Activated CD4-positive, alpha-beta T cell treated with anti-CD3 and anti-CD28 coated beads, Interleukin-2, amount 50 U/mL, for 4 hours (primary cell): ENCODE measurements around the gene PAM16.

Source experiments
- DNase-seq, 2 experiments: peaks; one replicate each; pipeline ENCODE4 v3.0.0-alpha.2; 2020

Gene PAM16

DNA sequence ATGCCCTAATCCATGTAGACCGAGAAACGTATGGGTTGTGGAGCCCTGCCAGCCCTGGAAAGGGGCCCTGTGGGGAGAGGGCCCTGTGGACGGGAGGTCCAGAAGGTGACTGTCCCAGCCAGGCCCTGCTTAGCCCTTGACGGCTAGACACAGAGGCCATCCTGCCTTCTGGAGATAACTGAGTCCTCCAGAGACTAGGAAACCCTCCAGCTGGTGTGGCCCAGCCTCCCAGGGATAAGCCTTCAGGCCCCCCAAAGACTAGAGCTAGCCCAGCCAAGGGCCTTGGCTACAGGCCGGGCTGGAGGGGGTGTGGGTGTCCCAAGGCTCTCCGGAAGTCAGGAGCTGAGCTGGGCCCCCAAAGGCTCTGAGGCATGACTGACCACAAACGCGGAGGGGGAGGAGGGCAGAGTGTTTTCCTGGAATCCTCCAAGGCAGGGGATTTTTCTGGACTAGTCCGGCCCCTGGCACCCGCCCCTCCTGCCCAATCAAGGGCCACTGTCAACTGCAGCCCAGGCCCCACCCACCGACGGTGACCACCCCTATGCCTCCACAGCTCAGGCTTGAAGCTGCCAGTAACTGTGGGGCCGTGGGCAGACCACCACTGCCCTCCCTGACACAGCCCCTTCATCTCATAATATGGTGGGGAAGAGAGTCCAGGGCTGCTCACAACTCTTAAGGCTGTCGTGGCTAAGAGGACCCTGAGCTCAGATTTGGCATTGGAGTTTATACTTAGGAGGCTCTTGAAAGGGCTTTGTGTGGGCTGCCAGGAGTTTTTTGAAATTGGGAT lies 19.6 kb upstream of the PAM16 start:
- no peak for DNase-seq

DNA sequence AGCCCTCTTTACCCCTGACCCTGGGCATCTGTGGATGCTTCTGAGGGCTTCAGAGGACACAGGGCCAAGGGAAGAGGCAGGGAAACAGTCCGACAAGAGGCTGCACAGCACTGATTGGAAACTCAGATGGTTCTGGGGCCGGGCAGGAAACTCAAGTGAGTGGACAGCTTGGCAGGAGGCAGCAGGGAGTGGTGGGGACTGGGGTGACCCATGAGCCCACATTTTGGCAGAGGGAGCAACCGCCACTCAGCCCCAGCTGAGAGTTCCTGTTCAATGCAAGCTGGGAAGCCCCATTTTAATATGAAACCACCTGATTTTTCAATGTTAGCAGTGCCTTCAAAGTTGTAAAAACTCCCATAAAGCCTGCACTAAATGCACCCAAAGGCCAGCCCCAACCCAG lies 19.0 kb upstream of the PAM16 start:
- no peak for DNase-seq

DNA sequence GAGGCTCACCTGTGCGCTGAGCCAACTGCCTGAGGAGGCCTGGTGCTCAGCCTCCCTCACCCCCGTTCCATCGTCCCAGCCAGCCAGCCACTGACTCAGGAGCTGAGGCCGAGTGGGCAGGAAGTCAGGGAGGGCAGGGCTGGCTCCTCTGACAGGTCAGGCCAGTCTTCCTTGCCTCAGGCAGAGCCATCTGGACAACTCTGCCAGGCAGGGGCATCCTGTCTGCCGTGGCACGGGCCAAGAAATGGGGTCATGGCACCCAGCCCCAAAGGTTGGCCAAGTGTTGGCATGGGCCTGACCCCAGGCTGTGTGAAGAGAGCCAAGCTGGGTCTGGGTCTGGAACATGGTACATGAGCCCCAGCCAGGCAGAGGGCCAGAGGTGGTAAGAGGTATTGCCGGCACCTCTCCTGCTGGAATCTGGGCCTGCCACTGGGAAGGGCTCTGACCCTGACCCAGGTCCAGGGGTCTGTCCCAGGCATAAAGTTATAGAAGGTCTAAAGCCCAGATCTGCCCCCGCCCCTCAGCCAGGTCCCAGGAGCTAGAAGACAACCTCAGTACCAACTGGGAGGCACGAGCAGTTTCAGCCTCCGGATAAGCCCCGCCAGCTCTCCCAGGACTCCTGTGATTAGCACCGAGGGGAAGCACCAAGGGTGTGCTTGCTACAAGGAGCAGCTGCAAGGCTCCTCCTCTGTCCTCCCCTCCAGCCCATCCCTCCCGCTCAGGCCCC lies 18.0 kb upstream of the PAM16 start:
- DNase-seq = no peak

DNA sequence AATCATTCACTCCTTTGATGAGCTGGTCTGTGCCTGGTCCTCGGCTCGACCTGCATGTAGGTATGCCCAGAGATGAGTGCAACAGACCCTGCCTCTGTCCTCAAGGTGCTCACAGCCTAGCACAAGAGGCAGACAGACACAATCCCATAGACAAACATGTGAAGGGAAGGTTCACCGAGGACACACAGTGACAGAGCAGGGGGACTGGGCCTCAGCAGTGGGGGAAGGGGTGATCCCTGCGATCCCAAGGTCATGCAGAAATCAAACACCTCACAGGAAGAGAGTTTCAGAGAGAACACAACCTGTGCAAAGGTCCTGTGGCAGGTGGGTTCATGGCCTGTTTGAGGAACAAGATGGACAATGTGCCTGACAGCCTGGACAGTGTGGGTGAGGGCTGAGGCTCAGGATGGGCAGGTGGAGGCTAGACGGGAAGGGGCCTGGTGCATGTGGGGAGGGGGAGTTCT lies 16.3 kb upstream of the PAM16 start:
- no peak for DNase-seq

DNA sequence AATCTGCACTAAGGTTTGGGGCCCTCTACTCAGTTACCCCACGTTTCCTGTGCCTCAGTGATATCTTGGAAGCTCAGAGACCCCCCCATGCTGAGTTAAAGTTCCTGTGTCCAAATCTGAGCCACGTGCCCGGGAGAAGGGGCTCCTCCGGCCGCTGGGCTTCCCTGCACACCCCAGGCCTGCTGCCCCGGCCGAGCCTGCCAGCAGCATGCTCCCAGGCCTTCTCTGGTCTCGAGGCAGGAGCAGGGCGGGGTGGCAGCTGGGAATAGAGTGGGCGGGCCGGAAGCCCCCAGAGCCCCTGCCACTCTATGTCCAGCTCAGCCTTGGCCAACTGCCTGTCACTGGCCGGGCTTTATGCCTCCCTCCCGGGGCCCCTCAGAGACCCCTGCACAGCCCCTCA lies 14.9 kb upstream of the PAM16 start:
- no peak for DNase-seq

DNA sequence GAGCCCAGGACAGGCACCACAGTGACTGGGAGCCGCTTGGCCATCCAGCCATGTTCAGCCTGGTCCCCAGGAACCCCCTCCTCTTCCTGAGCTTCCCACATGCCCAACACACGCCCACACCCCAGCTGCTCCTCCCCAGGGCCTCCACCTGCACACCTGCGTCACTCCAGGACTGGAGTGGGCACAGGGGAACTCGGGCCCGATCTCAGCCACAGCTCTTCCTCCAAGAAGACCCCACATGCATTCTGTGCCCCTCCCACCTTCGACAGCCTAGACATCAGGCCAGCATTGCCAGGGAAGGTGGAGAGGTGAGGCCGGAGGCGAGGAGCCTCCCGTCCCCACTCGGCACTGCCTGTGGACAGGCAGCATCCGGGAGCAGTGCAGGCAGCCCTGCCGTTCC lies 14.5 kb upstream of the PAM16 start:
- DNase-seq = no peak

DNA sequence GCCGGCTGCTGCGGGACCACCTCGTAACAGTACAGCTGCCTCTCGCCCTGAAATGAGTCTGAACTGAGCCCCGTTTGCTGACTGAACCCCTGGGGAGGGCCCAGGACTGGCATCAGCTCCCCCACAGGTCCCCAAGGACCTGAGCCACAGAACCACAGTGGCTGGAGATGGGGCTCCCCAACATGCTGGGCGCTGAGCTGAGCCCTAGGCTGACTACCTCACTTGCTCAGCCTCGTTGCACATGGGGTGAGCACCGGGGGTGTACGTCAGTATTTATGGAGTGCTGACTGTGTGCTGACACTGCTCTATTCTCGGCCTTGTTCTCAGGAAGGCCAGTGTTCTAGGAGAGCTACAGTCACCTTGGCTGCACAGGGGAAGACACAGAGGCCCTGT lies 13.9 kb upstream of the PAM16 start:
- no peak for DNase-seq

DNA sequence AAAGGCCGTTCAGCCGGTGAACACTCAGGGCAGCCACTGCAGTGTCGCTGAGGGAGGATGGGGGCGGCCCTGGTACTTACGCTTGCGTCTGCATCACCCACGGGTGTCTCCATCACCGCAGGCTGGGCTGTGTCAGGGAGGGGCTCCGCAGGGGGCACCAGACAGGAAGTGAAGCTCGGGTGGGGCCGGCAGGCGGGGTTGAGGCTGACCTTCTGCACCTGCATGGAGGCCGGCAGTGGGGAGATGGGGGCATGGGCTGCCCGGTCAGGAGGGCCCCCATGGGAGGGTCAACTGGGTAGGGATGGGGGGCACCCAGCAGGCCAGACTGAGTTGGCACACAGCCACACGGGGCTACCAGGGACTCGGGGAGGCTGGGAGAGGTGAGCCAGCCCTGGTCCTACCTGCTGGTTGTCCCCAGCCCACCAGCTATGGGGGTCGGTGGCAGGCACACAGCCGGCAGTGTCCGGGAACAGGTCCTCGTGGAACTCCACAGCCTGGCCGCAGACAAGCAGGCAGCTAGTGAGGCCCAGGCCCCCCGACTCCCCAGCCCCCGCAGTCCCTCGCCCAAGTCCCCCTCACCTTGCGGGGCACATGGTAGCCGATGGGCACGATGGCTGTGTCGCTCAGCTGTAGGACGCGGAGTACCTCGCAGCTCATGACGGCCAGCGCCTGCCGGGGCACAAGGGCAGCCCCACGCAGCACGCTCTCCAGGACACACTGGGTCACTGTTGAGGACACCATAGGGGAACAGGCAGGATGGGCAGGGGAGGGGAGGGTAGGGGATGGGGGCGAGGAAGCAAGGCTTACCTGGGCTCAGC lies 13.3 kb upstream of the PAM16 start:
- no peak for DNase-seq

DNA sequence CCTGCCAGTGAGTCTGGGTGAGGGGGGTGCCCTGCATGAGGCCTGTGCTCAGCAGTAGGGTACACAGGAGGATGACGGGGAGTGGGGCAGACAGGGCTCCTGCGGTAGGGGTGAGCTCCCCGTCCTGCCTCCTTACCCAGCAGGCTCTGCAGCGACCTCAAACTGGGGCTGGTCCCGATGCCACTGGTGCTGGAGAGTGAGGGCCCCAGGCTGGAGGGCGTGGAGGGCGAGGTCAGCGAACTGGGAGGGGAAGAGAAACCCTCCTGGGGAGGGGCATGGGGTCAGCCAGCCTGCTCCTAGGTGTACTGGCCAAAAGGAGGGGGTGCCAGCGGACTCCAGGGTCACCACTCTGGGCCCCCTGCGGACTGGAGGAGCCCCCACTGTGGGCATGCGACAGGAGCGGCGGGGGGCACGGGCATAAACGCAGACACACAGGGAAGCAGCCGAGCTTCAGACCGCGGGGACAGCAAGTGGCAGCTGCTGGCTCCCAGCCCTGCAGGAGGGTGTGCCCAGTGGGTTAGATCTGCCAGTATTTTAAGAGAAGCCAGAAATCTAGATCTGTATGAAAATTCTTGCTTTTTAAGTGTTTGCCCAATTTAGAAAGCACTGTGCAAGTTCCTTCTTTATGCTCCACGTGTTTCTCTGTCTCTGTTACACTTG lies 11.5 kb upstream of the PAM16 start:
- no peak for DNase-seq

DNA sequence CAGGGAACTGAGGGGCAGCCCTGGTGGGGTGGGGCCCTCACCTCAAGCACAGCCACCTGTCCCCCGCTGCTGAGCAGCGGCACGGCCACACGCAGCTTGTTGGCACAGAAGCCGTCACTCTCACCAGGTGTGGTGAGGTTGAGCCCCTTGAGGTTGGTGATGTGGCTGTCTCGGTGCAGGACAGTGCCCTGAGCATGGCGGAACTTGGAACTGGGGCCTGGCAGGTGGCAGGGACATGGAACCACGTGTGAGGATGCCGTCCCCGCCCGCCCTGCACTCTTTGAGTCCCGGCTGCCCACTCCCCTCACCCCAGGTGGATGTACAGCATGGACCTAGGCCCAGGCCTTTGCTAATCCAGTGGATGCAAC lies 10.8 kb upstream of the PAM16 start:
- DNase-seq = no peak

DNA sequence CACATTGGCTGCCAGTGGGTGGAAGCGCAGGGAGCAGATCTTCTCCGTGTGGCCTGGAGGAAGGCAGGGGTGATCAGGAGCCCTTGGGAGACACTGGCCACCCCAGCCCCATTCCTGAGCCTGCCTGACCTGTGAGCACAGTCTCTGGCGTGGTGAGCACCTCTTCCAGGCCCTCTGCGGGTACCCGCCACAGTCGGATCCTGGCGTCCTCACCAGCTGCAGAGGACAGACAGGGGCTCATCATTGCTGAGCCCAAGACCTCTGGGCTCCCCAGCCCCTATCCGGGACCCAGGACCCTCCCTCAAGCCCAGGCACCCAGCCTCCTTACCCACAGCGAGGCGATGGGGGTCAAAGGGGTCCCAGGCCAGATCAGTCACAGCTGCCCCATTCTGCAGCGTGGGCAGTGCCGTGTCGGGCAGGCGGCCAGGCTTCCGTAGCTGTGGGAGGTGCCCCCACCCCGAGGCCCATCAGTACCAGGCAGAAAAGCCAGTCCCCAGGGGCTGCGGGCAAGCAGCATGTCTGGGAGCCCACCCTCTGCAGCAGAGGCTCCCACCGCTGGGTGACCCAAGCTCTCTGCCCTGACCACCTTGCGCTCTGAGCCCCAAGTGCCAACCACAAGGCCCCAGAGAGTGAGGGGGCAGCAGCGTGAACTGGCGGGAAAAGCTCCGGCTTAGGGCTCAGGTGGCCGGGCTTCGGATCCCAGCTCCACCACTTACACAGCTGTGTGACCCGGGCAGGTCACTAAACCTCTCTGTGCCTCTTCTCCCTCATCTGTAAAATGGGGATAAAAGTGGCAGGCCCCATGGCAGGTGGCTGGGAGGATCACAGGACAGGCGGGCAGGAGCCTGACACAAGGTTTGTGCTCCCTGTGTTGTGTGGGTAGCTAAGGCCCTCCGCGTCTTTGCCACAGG lies 10.2 kb upstream of the PAM16 start:
- no peak for DNase-seq

DNA sequence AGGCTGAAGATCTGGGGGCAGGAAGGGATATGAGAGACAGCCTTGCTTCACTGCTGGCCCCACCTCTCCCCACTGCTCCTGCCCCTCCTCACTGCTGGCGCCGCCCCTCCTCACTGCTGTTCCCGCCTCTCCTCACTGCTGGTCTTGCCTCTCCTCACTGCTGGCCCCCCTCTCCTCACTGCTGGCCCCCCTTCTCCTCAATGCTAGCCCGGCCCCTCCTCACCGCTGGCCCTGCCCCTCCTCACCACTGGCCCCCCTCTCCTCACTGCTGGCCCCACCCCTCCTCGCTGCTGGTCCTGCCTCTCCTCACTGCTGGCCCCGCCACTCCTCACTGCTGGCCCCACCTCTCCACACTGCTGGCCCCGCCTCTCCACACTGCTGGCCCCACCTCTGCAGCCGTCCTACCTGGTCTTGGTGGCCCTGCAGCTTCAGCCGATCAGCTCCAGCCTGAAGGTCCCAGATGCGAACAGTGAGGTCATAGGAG lies 9.5 kb upstream of the PAM16 start:
- DNase-seq = no peak

DNA sequence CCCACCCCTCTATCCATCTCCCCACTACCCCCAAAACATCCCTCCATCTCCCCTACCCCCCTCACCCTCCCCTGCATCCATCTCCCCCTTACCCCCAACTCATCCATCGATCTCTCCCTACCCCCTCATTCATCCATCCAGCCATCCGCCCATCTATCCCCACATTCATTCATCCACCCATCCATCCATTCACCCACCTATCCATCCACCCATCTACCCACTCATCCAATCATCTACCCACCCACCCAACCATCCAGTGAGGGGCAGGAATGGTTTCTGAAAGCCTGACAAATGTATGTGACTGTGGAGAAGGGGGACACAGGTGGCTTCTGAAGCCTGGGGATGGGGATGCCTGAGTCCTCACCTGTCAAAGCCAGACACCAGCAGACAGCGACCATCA lies 8.8 kb upstream of the PAM16 start:
- DNase-seq = no peak

DNA sequence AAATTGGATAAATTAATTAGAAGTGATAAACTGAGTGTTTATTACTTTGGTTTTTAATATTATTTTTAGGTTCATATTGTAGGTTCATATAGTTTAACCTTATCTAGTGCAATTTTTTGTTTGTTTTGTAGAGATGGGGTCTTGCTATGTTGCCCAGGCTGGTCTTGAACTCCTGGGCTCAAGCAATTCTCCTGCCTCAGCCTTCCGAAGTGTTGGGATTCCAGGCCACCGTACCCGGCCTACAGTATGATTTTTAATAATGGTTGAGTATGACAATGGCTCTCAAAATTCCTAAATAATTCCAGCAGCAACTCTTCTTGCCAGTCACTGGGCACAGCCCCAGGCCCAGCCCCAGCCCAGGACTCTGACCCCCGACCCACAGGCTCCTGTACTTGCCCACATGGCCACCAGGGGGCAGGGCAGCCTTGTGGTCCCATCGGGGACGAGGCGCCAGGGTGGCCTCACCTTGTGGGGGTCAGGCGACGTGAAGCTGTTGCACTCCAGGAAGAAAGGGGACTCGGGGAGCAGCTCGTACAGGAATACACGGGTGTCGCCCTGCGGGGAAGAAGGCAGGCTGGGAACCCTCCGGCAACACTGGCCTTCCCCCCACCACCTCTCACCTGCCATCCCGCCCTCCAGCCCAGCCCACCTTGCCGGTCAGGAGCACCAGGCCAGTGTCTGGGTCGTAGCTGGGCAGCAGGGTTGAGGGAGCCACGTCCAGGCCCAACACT lies 7.9 kb upstream of the PAM16 start:
- DNase-seq = peak; percentile 55 to 61

DNA sequence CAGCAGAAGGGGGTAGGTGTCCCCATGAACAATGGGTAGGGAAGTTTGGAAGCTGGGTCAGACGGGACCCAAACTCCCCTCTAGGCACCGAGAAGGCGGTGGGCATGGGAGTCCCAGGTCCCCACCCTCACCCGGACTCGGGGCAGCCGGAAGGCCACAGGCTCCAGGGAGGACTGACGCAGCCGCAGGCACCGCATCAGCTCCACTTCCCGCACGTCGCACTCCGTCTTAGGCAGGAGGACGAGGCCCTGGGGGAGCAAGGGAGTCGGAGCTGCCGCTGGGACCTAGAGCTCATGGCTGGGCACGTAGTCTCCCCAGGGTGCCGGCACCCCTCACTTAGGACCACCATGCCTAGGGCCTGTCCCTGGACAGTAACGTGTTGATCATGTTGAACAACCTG lies 7.1 kb upstream of the PAM16 start:
- DNase-seq = no peak

DNA sequence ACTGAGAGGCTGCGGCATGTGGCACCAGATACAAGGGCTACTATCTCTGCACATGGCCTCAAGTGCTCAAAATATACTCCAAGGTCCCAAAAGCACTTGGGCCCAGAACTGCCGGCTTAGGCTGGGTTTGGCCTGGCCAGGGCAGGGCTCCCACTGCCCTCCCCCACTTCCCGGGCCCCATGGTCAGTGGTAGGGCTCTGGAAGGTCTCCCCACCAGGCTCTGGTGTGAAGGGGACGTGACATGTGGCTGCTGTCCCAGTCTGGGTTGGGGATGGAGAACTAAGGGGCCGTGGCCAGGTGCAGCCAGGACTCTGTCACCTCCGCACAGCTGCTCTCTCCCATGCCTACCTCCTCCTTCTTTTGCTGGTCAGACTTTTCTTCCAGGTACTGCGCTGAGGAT lies 5.7 kb upstream of the PAM16 start:
- no peak for DNase-seq

DNA sequence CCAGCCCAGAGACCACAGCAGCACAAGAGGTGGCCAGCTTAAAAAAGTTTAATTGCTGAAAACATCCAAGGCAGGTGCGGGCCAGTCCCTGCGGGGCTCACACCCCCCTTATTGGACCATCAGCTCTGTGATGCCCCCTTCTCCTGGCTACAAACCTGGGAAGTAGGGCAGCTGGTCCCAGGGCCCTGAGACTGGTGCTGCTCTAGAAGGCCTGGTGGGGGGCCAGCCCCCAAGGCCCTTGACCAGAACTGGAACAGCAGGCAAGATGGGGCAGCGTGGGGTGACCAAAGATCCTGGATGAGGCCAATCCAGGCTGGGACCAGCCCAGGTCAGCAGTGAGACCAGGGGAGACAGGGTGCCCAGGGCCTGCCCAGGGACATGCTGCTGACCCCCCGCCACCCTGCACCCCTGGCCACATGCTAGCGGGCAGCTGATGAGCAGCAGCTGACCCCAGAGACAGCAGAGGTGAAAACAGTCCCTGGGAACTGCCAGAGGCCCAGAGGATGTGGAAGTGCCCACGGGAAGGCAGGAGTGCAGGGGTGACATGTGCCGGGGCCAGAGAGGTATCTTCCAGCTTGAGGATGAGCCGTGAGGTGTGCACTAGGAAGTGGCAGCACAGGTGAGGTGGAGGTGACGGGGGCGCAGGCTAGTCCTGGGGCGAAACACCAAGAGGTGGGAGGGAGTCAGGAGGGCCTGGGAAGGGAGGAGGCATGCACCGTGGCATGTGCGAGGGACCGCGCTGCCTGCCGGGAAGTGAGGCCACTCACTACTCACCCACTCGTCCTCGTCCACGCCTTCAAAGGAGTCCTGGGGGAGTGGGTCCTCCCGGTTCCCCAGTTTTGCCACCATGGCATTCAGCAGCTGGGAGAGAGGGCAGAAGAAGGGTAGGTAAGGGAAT lies 3.6 kb upstream of the PAM16 start:
- no peak for DNase-seq

DNA sequence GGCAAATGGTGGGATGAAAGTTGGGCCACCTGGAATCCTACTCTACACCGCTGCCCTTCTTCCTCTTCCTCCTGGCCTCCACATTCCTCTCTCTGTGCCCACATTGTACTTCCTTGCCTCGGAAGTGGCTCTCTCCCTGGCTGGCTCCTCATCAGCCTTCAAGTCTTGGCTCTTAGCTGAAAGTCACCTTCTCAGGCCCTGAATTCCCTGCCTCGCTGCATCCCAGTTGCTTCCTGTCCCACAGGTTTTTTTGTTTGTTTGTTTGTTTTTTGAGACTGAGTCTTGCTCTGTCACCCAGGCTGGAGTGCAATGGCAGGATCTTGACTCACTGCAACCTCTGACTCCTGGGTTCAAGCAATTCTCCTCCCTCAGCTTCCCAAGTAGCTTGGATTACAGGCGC lies 2.6 kb upstream of the PAM16 start:
- DNase-seq = no peak

DNA sequence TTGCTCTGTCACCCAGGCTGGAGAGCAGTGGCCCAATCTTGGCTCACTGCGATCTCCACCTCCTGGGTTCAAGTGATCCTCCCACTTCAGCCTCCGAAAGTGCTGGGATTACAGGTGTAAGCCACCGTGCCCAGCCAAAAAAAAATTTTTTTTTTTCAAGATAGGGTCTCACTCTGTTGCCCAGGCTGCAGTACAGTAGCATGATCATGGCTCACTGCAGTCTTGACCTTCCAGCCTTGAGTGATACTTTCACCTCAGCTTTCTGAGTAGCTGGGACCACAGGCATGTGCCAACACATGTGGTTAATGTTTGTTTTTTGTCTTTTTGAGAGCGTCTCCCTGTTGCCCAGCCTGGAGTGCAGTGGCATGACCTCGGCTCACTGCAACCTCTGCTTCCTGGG lies 1.7 kb upstream of the PAM16 start:
- DNase-seq = no peak

DNA sequence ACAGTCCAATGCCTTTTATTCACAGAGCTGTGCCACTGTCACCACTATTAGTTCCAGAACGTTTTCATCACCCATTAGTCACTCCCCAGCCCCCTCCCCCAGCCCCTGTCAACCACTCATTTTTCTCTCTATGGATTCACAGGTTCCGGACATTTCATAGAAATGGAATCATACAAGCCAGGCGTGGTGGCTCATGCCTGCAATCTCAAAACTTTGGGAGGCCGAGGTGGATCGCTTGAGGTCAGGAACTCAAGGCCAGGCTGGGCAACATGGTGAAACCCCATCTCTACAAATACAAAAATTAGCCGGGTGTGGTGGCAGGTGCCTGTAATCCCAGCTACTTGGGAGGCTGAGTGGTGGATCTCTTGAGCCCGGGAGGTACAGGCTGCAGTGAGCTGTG lies 759 bp upstream of the PAM16 start:
- DNase-seq = no peak
